IPS-NIHi11 (cell line): Measurements from ENCODE around the gene TCEAL4.
"Not testable (repeated sequence)": the region's sequence is repeated elsewhere in the genome, so short reads cannot be mapped to it uniquely, and the experiment has no call there.

Experiments
- DNase-seq: peaks from one replicate; pipeline ENCODE4 v3.0.0; 2012; ENCODE audit warnings: mixed read lengths, low spot score

Gene TCEAL4

GRCh38 chrX:103592295-103592694 is 7.0 kb downstream of the TCEAL4 start:
- not testable (repeated sequence) for DNase-seq

DNA sequence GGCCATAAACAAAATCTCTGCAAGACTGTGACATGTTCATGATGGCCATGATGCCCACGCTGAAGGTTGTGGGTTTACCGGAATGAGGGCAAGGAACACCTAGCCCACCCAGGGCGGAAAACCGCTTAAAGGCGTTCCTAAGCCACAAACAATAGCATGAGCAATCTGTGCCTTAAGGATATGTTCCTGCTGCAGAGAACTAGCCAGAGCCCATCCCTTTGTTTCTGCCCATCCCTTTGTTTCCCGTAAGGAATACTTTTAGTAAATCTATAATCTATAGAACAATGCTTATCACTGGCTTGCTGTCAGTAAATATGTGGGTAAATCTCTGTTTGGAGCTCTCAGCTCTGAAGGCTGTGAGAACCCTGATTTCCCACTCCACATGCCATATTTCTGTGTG is 9.9 kb downstream of the TCEAL4 start:
- not testable (repeated sequence) for DNase-seq

GRCh38 chrX:103607364-103608305 is 22.3 kb downstream of the TCEAL4 start, which contains the start of gene TCEAL3:
Gene TCEAL3, plus strand, starts transcription at chrX:103607963. Its CDS starts 1,102 bp downstream, at chrX:103609065.
- DNase-seq, result peak; percentile 73

DNA sequence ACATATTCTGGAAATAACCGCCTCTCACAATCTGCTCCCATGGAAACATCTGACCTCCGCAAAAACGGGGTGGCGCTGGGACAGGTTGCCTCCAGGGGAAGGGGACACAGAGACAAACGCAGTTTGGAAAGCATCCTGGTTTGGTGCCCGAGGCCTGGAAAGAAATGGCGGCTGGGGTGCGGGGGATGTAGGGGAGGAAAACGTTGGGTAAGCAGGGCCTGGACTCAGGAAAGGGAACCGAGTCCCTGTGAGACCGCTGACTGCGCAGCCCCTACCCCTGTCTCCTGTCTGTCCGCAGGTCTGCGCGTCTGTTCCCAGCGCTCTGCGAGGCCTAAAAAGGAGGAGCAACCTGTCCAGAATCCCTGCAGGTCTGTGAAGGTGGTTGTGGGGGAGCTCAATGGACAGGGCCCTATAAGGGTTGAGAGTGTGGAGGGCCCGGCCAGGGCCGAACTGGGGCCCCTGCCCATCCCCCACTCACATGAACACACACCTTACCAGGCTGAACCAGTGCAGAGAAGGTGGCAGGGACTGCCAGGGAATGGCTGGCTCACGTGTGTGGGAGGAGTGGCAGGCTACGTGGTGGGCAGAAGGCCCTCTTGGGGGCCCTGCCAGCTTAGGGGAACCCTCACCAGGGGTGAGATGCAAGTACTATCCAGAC is 23.1 kb downstream of the TCEAL4 start:
- peak; percentile 3 for DNase-seq

DNA sequence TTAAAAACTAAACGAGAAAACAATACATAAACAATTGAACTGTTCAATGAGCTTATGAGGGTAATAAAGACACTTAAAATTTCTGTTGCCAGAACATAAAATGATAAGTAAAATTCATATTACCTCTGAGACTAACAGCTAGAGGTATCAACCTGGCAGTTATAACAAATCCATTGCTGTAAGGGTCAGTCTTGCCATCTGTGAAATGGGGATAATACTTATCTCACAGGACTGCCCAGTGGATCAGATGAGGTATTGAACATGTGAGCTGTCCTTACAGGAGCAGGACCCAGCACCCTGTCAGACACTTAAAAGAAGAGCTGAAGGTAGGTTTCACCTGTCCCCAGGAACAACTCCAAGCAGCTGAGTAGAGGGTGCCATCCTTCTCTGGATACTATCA is 25.0 kb downstream of the TCEAL4 start:
- DNase-seq, result no peak

DNA sequence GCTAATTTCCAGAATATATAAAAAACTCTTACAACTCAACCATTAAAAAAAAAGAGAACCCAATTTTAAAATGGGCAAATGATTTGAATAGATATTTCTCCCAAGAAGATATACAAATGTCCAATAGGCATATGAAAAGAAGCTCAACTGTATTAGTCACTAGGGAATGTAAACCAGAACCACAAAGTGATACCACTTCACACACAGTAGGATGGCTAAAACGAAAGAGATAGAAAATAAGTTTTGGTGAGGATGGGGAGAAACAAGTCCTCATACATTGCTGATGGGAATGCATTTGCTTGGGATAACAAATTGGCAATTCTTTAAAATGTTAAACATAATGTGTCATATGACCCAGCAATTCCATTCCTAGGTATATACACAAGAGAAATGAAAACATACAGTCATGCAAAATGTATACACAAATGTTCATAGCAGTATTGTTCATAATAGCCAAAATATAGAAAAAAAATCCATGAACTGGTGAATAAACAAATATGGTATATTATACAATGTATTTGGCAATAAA is 28.1 kb downstream of the TCEAL4 start:
- no peak for DNase-seq

- DNase-seq, result no peak
Observed at GRCh38 chrX:103614999-103615398, 29.7 kb downstream of the TCEAL4 start.

DNA sequence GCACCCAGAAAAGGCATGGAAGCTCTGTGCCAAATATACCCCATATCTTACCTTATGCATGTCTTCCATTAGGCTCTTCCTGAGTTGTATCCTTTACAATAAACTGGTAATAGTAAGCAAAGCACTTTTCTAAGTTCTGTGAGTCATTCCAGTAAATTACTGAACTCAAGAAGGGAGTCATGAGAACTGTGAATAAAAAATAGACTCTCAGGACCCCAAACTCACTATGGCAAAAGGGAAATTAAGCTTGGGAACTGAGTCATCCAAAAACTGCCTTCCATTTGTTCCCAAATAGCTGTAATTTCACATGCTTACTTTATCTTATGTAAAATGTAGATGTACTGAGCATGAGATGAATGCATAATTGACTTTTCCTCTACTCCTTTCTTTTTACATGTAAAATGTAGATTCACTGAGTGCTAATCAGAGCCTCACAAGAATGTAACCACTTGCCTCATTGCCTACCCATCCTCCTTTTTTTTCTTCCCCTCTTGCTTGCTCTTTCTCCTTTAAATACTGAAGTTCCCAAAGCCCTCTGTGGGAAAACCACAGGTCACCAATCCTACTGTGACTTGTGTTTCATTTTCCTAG is 30.6 kb downstream of the TCEAL4 start:
- no peak for DNase-seq

GRCh38 chrX:103616676-103617186 is 31.4 kb downstream of the TCEAL4 start:
- no peak for DNase-seq

- no peak for DNase-seq
Observed at GRCh38 chrX:103624111-103624510, 38.8 kb downstream of the TCEAL4 start.

DNA sequence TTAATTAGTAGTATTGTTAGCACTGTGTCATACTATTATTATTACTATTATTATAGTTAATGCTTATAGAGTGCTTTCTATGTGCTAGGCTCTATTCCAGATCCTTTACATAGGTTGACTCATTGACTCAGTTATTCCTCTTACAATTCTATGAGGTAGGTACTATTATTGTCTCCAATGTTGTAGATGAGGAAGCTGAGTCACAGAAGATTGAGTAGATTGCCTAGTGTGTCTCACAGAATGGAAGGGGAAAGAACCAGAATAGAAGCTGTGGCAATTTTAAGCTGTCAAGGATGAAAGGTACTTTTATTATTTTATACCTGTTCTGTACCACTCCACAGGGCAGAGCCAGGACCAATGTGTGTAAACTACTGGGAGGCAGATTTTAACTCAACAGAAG is 41.5 kb downstream of the TCEAL4 start:
- no peak for DNase-seq

DNA sequence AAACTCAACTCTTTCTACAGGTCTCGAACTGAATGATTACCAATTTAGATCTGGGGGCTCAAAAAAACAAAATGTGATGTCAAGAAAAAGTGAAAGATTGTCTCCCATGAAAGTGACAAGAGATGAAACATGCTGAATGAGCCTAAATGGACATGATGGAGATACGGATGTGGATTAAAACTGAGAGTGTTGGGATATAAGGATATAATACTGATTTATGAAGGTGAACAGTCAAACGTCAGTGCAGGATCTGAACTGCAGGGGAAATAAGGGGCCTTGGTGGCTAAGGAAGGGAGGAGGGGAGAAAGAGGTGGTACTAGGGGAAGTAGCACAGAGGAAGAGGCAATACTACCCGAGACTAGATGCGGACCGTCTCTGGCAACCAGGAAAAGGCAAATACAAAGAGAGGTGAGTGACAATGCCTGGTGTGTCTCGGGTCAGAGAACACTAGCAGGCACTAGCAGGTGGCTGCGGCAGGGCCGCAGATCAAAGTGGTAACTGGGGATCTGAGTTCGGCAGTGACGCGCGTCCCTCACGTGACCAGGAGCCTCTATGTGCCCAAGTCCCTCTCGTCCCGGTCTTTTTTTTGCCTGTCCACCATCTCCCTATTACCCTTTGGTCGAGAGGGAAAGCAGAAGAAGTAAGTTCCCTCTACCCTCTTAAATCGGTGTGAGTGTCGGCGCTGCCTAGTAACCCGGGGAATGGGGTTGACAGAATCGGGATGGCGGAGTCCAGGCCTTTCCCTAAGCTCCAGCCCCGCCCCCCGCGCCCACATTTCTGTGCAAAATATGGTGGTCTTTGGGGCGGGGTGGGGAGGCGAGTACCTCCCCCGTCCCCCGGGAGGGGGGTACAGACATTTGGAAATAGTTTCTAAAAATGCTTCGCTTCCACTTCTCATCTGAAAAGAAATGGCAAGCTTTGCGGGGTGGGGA is 43.3 kb downstream of the TCEAL4 start, which contains the start of gene TCEAL1:
TCEAL1 (plus strand) TSS at position 590 of the 932 bp plus-strand sequence. CDS start 942 bp downstream, outside the sequence.
- DNase-seq, result peak; percentile 29

GRCh38 chrX:103629318-103630170 is 44.2 kb downstream of the TCEAL4 start:
- peak; percentile 57 for DNase-seq

GRCh38 chrX:103630171-103630511 is 44.8 kb downstream of the TCEAL4 start:
- DNase-seq, result no peak

DNA sequence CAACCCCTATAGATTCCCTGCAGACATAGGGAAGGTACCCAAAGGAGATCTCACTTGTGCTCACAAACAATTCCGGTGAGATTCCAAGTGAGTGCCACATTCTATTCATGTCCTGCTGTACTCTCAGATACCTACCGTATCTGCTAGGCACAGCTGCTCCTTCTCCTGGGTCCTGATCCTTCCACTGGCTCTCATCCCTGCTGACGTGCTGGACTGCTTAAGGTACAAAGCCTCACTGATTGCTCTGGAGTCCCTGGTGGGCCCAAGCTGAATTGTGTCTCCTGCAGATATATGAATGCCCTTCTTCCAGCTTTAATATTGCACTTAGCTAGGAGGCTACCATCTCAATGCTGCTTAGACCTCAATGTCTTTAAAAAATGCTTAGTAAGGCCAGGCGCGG is 45.8 kb downstream of the TCEAL4 start:
- DNase-seq, result no peak

GRCh38 chrX:103635436-103635835 is 50.1 kb downstream of the TCEAL4 start:
- no peak for DNase-seq
